Esophagus squamous epithelium (tissue), 4 donors: ENCODE results near the gene MAEA.
"Not testable (repeated sequence)": the region's sequence is repeated elsewhere in the genome, so short reads cannot be mapped to it uniquely, and the experiment has no call there.

Experiments
- POLR2A ChIP-seq, 4 donors: fragments of 450-650 bp; IDR thresholded peaks; one replicate each; pipeline ENCODE4 v1.6.1; 2017; ENCODE audit warnings: antibody characterized with exemption in 4 of 4, mild to moderate bottlenecking in 4 of 4, moderate library complexity in 3 of 4
- TF ChIP-seq, protein P1 (sequence below), 6 experiments: fragments of 450-650 bp in 4 of 6; fragments of 200-600 bp in 2 of 6; sonication (generic) in 2 of 6; IDR thresholded peaks; one replicate each; pipeline ENCODE4 v1.5.1; 2016 to 2019; ENCODE audit warnings: antibody characterized with exemption in 6 of 6, mild to moderate bottlenecking in 4 of 6, moderate library complexity in 4 of 6

DNA sequence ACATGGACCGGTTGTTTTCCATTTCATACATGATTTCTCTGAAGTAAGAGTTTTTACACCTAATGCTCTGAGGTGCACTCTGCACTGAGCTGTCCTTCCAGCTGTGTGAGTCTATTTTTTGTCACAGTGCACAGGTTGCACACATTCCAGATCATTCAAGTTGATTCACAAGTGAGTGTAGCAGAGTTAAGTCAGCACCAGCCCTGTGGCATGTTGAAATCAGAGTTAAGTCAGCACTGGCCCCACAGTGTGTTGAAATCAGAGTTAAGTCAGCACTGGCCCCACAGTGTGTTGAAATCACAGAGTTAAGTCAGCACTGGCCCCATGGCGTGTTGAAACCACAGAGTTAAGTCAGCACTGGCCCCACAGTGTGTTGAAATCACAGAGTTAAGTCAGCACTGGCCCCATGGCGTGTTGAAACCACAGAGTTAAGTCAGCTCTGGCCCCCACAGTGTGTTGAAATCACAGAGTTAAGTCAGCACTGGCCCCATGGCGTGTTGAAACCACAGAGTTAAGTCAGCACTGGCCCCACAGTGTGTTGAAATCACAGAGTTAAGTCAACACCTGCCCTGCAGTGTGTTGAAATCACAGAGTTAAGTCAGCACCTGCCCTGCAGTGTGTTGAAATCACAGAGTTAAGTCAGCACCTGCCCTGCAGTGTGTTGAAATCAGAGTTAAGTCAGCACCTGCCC lies 45.6 kb downstream of the MAEA start:
- TF ChIP-seq POLR2A (IDR thresholded peaks at IDR 0.05) = not testable (repeated sequence)
- TF ChIP-seq, protein P1, sequence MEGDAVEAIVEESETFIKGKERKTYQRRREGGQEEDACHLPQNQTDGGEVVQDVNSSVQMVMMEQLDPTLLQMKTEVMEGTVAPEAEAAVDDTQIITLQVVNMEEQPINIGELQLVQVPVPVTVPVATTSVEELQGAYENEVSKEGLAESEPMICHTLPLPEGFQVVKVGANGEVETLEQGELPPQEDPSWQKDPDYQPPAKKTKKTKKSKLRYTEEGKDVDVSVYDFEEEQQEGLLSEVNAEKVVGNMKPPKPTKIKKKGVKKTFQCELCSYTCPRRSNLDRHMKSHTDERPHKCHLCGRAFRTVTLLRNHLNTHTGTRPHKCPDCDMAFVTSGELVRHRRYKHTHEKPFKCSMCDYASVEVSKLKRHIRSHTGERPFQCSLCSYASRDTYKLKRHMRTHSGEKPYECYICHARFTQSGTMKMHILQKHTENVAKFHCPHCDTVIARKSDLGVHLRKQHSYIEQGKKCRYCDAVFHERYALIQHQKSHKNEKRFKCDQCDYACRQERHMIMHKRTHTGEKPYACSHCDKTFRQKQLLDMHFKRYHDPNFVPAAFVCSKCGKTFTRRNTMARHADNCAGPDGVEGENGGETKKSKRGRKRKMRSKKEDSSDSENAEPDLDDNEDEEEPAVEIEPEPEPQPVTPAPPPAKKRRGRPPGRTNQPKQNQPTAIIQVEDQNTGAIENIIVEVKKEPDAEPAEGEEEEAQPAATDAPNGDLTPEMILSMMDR (IDR thresholded peaks at IDR 0.05) = not testable (repeated sequence)
